Measurements from ENCODE around the gene NCKIPSD.
"Not testable (repeated sequence)": the region's sequence is repeated elsewhere in the genome, so short reads cannot be mapped to it uniquely, and the experiment has no call there.

NCKIPSD gene

GRCh38 chr3:48685603-48686511 lies at the start of gene NCKIPSD:
Gene NCKIPSD (minus strand): TSS chr3:48685915. CDS start chr3:48685807, 108 bp downstream.
- peak; percentile 85 for FAIRE-seq

GRCh38 chr3:48735075-48735767 lies 49.5 kb upstream of the NCKIPSD start:
- DNase-seq (ENCODE audit: low spot score); FAIRE-seq: not testable (repeated sequence)

More at GRCh38 chr3:48685603-48686511, at the start of gene NCKIPSD:
- peak; percentile 96 for DNase-seq (ENCODE audit: low spot score)

DNA sequence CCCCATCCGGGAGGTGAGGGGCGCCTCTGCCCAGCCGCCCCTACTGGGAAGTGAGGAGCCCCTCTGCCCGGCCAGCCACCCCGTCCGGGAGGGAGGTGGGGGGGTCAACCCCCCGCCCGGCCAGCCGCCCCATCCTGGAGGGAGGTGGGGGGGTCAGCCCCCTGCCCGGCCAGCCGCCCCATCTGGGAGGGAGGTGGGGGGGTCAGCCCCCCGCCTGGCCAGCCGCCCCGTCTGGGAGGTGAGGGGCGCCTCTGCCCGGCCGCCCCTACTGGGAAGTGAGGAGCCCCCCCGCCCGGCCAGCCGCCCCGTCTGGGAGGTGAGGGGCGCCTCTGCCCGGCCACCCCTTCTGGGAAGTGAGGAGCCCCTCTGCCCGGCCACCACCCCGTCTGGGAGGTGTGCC lies 48.8 kb upstream of the NCKIPSD start:
- DNase-seq (ENCODE audit: low spot score); FAIRE-seq: not testable (repeated sequence)

DNA sequence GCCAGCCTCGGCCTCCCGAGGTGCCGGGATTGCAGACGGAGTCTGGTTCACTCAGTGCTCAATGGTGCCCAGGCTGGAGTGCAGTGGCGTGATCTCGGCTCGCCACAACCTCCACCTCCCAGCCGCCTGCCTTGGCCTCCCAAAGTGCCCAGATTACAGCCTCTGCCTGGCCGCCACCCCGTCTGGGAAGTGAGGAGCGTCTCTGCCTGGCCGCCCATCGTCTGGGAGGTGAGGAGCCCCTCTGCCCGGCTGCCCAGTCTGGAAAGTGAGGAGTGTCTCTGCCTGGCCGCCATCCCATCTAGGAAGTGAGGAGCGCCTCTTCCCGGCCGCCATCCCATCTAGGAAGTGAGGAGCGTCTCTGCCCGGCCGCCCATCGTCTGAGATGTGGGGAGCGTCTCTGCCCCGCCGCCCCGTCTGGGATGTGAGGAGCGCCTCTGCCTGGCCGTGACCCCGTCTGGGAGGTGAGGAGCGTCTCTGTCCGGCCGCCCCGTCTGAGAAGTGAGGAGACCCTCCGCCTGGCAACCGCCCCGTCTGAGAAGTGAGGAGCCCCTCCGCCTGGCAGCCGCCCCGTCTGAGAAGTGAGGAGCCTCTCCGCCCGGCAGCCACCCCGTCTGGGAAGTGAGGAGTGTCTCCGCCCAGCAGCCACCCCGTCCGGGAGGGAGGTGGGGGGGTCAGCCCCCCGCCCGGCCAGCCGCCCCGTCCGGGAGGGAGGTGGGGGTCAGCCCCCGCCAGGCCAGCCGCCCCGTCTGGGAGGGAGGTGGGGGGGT lies 48.2 kb upstream of the NCKIPSD start:
- DNase-seq (ENCODE audit: low spot score); FAIRE-seq: not testable (repeated sequence)

DNA sequence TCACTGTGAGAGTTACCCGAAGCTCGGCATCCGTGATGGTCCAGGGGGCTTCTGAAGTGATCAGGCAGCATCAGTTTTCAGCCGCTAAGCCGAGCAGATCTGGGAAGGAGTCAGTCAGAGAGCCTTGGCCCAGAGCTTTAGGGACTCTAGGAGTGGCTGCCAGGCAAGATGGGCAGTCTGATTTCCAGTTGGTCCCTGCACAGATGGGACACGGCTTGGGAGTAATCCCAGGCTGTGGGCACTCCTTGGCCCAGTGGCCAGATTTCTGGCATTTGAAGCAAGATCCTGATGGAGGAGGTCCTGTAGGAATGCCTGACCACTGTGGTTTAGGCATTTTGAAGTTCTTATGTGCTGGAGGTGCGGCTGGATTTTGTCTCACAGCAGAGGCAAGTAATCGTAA lies 41.8 kb upstream of the NCKIPSD start:
- DNase-seq (ENCODE audit: low spot score), result no peak
- no peak for FAIRE-seq

DNA sequence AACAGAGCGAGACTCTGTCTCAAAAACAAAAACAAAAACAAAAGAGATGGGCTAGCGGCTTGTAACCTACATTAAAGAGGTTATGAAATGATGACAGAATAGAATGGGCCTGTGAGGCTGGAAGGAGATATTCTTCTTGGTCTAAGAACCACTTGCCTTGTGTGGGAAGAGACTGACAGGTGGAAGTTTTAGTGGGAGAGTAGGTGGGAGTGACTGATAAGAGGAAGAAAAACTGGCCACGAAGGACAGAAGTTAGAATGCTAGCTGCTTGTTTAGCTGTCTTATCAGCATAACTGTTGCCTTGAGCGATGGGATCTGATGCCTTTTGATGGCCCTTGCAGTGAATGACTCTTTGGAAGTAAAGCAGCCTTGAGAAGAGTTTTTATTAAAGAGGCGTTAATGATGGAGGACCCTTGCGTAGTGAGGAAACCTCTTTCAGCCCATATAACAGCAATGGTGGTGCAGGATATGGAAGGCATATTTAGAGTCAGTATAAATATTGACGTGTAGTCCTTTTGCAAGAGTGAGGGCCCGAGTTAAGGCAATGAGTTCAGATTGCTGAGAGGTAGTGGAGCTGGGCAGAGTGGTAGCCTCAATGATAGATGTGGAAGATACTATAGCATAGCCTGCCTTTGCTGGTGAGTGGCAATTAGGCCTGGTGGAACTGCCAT lies 39.6 kb upstream of the NCKIPSD start:
- not testable (repeated sequence) for FAIRE-seq; DNase-seq (ENCODE audit: low spot score)

- FAIRE-seq (no peak), DNase-seq (ENCODE audit: low spot score) (no peak)
These were observed 38.0 kb upstream of the NCKIPSD start for GRCh38 chr3:48723725-48724124.

DNA sequence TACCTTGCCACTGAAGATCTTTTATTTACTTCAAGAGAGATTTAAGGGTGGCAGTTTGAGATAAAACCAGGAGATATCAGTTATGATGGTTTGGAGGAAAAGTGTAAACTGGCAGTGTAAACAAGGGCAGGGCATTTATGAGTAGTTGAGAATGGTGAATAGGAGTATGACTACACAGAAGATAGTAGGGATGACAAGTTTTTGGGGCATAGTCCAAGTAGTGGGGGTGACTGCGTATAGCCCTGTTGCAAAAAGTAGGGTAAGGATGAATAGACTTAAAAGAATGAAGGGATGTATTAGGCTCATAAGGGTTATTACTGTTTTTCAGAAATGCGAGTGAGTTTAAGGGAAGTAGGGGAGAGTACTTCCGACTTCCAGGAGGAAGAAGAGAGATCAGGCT lies 37.6 kb upstream of the NCKIPSD start:
- FAIRE-seq; DNase-seq (ENCODE audit: low spot score): not testable (repeated sequence)

- DNase-seq (ENCODE audit: low spot score) (peak; percentile 99), FAIRE-seq (peak; percentile 71)
These were observed 31.4 kb upstream of the NCKIPSD start, which contains the start of gene IP6K2 for GRCh38 chr3:48716982-48717746. Gene IP6K2 (minus strand): TSS chr3:48717221. CDS start chr3:48695291, 21,930 bp downstream.

DNA sequence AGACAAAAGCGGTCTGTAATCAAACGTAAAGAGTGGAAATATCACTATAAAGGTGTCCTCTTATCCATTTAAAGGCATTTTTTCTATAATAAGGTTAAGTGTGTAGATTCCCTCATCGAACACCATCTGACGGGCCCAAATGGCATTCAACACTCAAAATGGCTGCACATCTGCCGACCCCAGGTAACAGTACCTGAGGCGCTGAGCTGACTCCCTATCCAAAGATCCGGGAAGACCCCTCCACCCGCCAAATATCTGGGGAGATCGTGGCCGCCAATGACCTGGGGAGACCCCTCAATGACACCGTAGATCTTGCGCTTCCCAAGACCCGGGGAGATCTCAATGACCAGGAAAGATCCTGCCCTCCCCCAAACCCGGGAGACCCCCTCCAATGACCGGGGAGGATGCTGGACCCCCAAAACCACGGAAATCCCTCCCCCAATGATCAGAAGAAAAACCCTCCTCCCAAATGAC lies 30.8 kb upstream of the NCKIPSD start:
- FAIRE-seq, result no peak
- DNase-seq (ENCODE audit: low spot score), result no peak

DNA sequence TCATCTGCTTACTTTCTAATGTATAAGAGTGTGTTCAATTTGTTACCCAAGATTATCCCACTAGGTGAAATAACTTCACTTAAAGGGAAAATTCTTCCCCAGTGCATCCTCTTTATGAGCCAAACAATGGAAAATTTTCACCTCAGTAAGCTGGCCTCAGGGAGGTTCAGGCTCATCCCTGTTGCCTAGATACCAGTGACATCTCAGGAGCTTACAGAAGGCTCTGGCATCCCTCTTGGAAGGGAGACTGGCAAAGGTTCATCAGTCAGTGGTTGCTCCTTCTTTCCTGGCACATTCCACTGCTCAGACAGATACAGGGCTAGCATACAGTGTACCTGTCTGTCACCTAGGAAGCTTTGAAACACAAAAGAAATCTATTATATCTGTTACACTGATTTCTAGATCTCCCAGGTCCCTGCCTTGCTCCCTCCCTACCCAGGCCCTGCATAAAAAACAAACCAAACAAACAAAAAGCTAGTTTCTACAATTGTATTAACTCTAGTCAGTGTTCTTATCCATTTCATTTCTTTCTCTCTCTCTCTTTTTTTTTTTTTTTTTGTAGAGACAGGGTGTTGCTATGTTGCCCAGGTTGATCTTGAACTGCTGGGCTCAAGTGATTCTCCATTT lies 29.6 kb upstream of the NCKIPSD start:
- no peak for FAIRE-seq
- DNase-seq (ENCODE audit: low spot score), result peak; percentile 18

DNA sequence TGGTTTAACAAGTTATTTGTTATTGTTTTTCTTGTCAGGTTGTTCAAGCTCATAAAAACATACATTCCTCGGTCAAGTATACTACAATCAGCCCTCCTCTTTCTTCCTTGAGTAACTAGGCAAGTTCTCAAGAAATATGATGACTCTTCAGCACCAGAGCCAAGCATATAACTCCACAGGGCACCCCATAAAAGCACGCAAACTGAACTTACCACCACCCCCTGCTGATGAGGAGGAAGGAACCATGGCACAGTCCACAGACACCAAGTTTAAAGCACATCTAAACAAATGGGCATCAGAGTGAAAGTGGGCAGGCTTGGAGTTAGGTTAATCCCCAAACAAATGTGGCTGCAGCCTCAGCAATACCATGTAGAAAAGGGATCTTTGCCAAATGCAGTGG lies 26.0 kb upstream of the NCKIPSD start:
- DNase-seq (ENCODE audit: low spot score) (no peak), FAIRE-seq (no peak)

GRCh38 chr3:48709051-48709461 lies 23.3 kb upstream of the NCKIPSD start:
- FAIRE-seq, result peak; percentile 20
- no peak for DNase-seq (ENCODE audit: low spot score)

GRCh38 chr3:48708481-48708889 lies 22.8 kb upstream of the NCKIPSD start:
- FAIRE-seq (no peak), DNase-seq (ENCODE audit: low spot score) (no peak)

GRCh38 chr3:48707157-48707556 lies 21.4 kb upstream of the NCKIPSD start:
- no peak for DNase-seq (ENCODE audit: low spot score)
- no peak for FAIRE-seq

GRCh38 chr3:48702320-48702920 lies 16.7 kb upstream of the NCKIPSD start:
- DNase-seq (ENCODE audit: low spot score) (no peak), FAIRE-seq (no peak)

- FAIRE-seq (no peak), DNase-seq (ENCODE audit: low spot score) (no peak)
These were observed 15.2 kb upstream of the NCKIPSD start for GRCh38 chr3:48700731-48701405.

DNA sequence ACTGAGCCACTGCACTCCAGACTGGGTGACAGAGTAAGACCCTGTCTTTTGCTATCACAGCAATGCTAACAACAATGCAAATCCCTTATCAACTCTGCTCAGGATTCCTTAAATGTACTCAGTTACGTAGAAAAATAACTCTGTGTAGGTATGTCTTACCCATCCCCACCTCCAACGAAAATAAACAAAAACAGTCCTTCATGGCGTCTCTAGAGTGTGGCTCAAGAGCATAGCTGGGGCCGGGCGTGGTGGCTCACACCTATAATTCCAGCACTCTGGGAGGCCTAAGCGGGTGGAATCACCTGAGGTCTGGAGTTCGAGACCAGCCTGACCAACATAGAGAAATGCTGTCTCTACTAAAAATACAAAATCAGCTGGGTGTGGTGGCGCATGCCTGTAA lies 13.2 kb upstream of the NCKIPSD start:
- no peak for FAIRE-seq
- DNase-seq (ENCODE audit: low spot score), result no peak

All from urothelium cell line (cell line).